ENCODE data around the gene PRPSAP1. TPM values are rescaled to one million over a fixed set of nuclear protein-coding genes. Genes with fewer than 3 reads are reported as not detected.

PRPSAP1 gene
- total RNA-seq, 1 experiment from 2014 or later, result 38.4 TPM

DNA sequence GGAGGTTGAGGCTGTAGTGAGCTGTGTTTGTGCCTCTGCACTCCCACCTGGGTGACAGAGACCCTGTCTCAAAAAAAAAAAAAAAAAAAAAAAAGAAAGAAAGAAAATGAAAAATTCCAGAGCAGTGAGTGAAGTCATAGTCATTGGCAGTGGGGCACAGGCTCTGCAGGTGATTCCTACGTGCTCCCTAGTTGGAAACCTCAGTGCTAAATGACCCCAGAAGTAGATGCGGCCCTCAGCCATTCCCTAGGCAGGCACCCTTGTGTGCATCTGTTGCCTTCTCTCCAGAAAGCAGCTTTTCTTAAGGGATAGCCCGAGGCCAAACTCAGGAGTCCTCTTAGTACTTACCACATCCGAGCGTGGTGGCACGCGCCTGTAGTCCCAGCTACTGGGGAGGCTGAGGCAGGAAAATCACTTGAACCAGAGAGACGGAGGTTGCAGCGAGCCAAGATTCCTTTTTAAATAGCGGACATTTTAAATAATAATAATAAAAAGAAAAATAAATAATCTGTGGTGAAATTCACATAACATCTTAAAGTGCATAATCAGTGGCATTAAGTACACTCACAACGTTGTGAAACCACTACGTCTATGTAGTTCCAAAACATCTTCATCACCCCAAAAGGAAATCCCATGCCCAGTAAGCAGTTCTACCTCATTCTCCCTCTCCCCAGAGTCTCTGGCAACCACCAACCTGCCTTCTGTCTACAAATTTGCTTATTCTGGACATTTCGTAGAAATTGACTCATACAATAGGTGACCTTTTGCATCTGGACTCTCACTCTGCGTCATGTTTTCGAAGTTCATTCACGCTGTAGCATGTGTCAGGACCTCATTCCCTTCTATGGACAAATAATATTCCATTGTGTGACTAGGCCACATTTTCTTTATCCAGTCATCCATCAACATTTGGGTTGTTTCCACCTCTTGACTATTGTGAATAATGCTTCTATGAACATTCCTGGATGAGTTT is 18.2 kb upstream of the PRPSAP1 start:
- no peak overlapping the region for H2BK20ac ChIP-seq (ENCODE audit: low read depth, low read length, poor library complexity, severe bottlenecking)
- DNase-seq, result no peak
- H3K27ac ChIP-seq (ENCODE audit: insufficient read length, low read depth, low read length), result no peak overlapping the region
- Mint-ChIP-seq H3K36me3 (ENCODE audit: insufficient read depth in 1 of 3, low read depth in 3 of 3) (no peaks in the 10 kb centered on the region), H3K4me3 (no peak overlapping the region), H3K27ac (no peak overlapping the region), H3K27me3 (ENCODE audit: low read depth) (no peaks in the 10 kb centered on the region; the same call in none of the 2 replicates), H3K4me1 (peaks cover 11 to 21% of the 10 kb centered on the region in 2 experiments), H3K9me3 (no peaks in the 10 kb centered on the region; a peak in 1 of 5 replicates)
- no peak overlapping the region for H2BK5ac ChIP-seq (ENCODE audit: insufficient read length, low read length)
- H3K14ac ChIP-seq (ENCODE audit: insufficient read depth, low read length), result no peak overlapping the region
- TF ChIP-seq, protein P1, sequence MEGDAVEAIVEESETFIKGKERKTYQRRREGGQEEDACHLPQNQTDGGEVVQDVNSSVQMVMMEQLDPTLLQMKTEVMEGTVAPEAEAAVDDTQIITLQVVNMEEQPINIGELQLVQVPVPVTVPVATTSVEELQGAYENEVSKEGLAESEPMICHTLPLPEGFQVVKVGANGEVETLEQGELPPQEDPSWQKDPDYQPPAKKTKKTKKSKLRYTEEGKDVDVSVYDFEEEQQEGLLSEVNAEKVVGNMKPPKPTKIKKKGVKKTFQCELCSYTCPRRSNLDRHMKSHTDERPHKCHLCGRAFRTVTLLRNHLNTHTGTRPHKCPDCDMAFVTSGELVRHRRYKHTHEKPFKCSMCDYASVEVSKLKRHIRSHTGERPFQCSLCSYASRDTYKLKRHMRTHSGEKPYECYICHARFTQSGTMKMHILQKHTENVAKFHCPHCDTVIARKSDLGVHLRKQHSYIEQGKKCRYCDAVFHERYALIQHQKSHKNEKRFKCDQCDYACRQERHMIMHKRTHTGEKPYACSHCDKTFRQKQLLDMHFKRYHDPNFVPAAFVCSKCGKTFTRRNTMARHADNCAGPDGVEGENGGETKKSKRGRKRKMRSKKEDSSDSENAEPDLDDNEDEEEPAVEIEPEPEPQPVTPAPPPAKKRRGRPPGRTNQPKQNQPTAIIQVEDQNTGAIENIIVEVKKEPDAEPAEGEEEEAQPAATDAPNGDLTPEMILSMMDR (conservative IDR thresholded peaks at IDR 0.05), result no peak
- H3K4me2 ChIP-seq (ENCODE audit: insufficient read depth, insufficient read length, low read length), result no peak overlapping the region
- no peak overlapping the region for H2BK15ac ChIP-seq (ENCODE audit: low read depth, low read length)
- H2BK12ac ChIP-seq (ENCODE audit: insufficient read length, low read depth, low read length), result no peak overlapping the region
- no peaks in the 10 kb centered on the region for H3K79me1 ChIP-seq (ENCODE audit: insufficient read depth, low read depth, low read length, poor library complexity, severe bottlenecking)
- no peak overlapping the region for H3T11ph ChIP-seq (ENCODE audit: low read length)
- no peak overlapping the region for H3K23ac ChIP-seq (ENCODE audit: insufficient read length, low read depth, low read length)
- no peaks in the 10 kb centered on the region for H3K79me2 ChIP-seq (ENCODE audit: insufficient read depth, low read length)
- H4K8ac ChIP-seq (replicated peaks; ENCODE audit: insufficient read length, low read depth, low read length), result no peak overlapping the region
- no peak overlapping the region for H3K9ac ChIP-seq (ENCODE audit: extremely low read depth, insufficient read length, low read length)
- no CpG with 5 or more reads among the region's 16 CpGs for WGBS (ENCODE audit: extremely low coverage, insufficient read length, low lambda C conversion rate)
- H3K27me3 ChIP-seq (ENCODE audit: insufficient read depth, low read length), result no peaks in the 10 kb centered on the region
- H4K91ac ChIP-seq (ENCODE audit: insufficient read length, low read depth, low read length), result no peak overlapping the region
- H3K56ac ChIP-seq (ENCODE audit: insufficient read length, low read depth, low read length), result no peak overlapping the region
- no peak overlapping the region for H2BK120ac ChIP-seq (ENCODE audit: low read depth, low read length, poor library complexity, severe bottlenecking)
- H2AK5ac ChIP-seq (ENCODE audit: insufficient read length, low read length), result no peak overlapping the region
- H2AFZ ChIP-seq (ENCODE audit: low read length), result no peak overlapping the region
- no peaks in the 10 kb centered on the region for H3K9me3 ChIP-seq (ENCODE audit: control insufficient read depth, low read depth, low read length)
- no peak overlapping the region for H3K18ac ChIP-seq (ENCODE audit: insufficient read length, low read depth, low read length)
- H4K20me1 ChIP-seq (ENCODE audit: control insufficient read depth, insufficient read depth, insufficient read length), result no peaks in the 10 kb centered on the region
- no peaks in the 10 kb centered on the region for H3K4me1 ChIP-seq (ENCODE audit: insufficient read depth, low read length)
- no peak overlapping the region for H4K5ac ChIP-seq (ENCODE audit: insufficient read length, low read depth, low read length)
- no peak overlapping the region for H3K4ac ChIP-seq (ENCODE audit: low read depth, low read length)
- no peaks in the 10 kb centered on the region for H3K23me2 ChIP-seq (ENCODE audit: insufficient read length, low read depth, low read length, poor library complexity, severe bottlenecking)

Measured in H9 (cell line).